GM21528 (cell line): ENCODE measurements around the gene CLCA4.

ENCODE experiments used
- ATAC-seq: cut with Tn5 transposase; IDR thresholded peaks from one replicate; pipeline ENCODE4 v1.9.1; 2021; ENCODE audit warnings: mild to moderate bottlenecking, moderate library complexity; ENCODE audit not compliant: unreplicated experiment, low FRiP score

The CLCA4 gene

GRCh38 chr1:86527306-86527705 lies 19.6 kb upstream of the CLCA4 start:
- ATAC-seq: no peak

GRCh38 chr1:86530211-86530845 lies 16.6 kb upstream of the CLCA4 start:
- no peak for ATAC-seq

- no peak for ATAC-seq
Measured at GRCh38 chr1:86537928-86538695, 8.8 kb upstream of the CLCA4 start.

- ATAC-seq: no peak
Measured at GRCh38 chr1:86538775-86539174, 8.1 kb upstream of the CLCA4 start.

GRCh38 chr1:86541859-86542258 lies 5.0 kb upstream of the CLCA4 start:
- ATAC-seq: no peak

- no peak for ATAC-seq
Measured at GRCh38 chr1:86542631-86543030, 4.2 kb upstream of the CLCA4 start.

GRCh38 chr1:86548839-86549238 lies 2.0 kb downstream of the CLCA4 start:
- no peak for ATAC-seq

- ATAC-seq: no peak
Measured at GRCh38 chr1:86551305-86551704, 4.4 kb downstream of the CLCA4 start.

GRCh38 chr1:86552376-86552775 lies 5.5 kb downstream of the CLCA4 start:
- no peak for ATAC-seq

GRCh38 chr1:86557739-86558138 lies 10.9 kb downstream of the CLCA4 start:
- no peak for ATAC-seq

- ATAC-seq: no peak
Measured at GRCh38 chr1:86563849-86564248, 17.0 kb downstream of the CLCA4 start.

- no peak for ATAC-seq
Measured at GRCh38 chr1:86567341-86567740, 20.5 kb downstream of the CLCA4 start.

GRCh38 chr1:86567878-86568277 lies 21.0 kb downstream of the CLCA4 start:
- ATAC-seq: no peak

- ATAC-seq: no peak
Measured at GRCh38 chr1:86573763-86574484, 27.0 kb downstream of the CLCA4 start.

- ATAC-seq: no peak
Measured at GRCh38 chr1:86581231-86581630, 34.4 kb downstream of the CLCA4 start.

GRCh38 chr1:86582161-86582560 lies 35.3 kb downstream of the CLCA4 start:
- ATAC-seq: no peak

GRCh38 chr1:86583032-86583431 lies 36.2 kb downstream of the CLCA4 start:
- no peak for ATAC-seq

GRCh38 chr1:86583593-86583992 lies 36.7 kb downstream of the CLCA4 start:
- ATAC-seq: no peak

GRCh38 chr1:86594284-86594770 lies 47.4 kb downstream of the CLCA4 start:
- ATAC-seq: no peak

GRCh38 chr1:86596224-86596623 lies 49.3 kb downstream of the CLCA4 start:
- no peak for ATAC-seq

GRCh38 chr1:86596741-86597290 lies 49.9 kb downstream of the CLCA4 start:
- ATAC-seq: no peak
